ENCODE data around the gene CPED1. TPM values are rescaled to one million over a fixed set of nuclear protein-coding genes. Genes with fewer than 3 reads are reported as not detected.

Gene CPED1
- total RNA-seq, 2 experiments from 2014 or later: not detected

DNA sequence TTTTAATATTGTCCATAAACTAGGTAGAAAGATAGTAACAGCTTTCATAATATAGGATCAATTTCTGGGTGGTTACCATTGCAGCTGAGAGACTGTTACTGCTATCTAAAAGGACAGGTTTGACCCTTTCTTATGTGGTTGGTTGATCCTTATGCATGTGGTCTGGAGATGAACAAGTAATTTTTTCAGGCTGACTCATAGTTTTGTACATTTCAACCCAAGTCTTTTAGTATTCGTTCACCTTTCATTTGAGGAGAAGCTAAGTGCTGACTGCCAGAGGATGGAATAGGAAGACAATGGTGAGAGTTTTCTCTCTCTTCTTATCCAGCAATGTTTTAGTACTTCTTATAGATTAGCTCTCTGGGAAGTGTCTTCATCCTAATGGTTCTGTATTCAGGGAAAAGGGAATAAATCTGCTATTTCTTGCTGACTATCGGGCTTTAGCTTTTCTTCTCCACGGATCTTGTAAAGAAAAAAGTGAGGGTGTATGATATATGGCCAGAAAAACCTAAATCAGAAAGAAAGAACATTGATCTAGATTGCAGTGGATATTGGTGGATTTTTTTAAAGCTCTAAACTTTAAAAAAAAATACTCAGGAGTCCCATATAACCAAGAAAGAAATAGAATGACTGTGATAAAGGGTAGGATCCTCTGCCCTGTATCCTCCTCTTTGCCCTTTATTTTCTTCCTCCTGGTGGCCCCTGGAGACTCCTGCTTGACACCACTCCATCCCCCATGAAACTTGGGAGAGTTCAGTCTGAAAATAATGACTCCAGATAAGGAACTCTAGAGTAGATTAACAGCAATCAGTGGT is 88.0 kb downstream of the CPED1 start:
- Histone ChIP-seq H3K4me3 (ENCODE audit: low read depth, low read length, poor library complexity, severe bottlenecking) (no peak overlapping the region), H3K4me1 (ENCODE audit: insufficient read depth, low read length, poor library complexity, severe bottlenecking) (no peaks in the 10 kb centered on the region), H3K9me2 (ENCODE audit: insufficient read depth, low read length) (no peaks in the 10 kb centered on the region), H3K9me3 (ENCODE audit: low read length) (no peaks in the 10 kb centered on the region), H3K79me2 (ENCODE audit: insufficient read depth, low read depth, low read length) (no peaks in the 10 kb centered on the region), H3K4me2 (ENCODE audit: low read length) (no peak overlapping the region), H2AFZ (ENCODE audit: low read length) (no peak overlapping the region), H4K20me1 (ENCODE audit: insufficient read depth, low read length) (no peaks in the 10 kb centered on the region), H3K36me3 (ENCODE audit: insufficient read depth, low read length) (no peaks in the 10 kb centered on the region), H3K27ac (ENCODE audit: low read depth, low read length, poor library complexity, severe bottlenecking) (no peak overlapping the region)
- CTCF ChIA-PET (ENCODE audit: unreplicated experiment): no interaction called here
- POLR2A ChIA-PET: interaction anchor here (0.6 to 1.4 kb wide), 3 partner anchors 11 to 76 kb away, joined by 3 to 5 read pairs (median 3); no protein-coding TSS in a partner anchor
- BruUV-seq (replicated peaks): no TSS peak
- DNase-seq (ENCODE audit: low spot score): no peak
- TF ChIP-seq EZH2phosphoT487 (IDR thresholded peaks at IDR 0.05; ENCODE audit: borderline replicate concordance, low read depth, low read length): no peak
- TF ChIP-seq, protein P1, sequence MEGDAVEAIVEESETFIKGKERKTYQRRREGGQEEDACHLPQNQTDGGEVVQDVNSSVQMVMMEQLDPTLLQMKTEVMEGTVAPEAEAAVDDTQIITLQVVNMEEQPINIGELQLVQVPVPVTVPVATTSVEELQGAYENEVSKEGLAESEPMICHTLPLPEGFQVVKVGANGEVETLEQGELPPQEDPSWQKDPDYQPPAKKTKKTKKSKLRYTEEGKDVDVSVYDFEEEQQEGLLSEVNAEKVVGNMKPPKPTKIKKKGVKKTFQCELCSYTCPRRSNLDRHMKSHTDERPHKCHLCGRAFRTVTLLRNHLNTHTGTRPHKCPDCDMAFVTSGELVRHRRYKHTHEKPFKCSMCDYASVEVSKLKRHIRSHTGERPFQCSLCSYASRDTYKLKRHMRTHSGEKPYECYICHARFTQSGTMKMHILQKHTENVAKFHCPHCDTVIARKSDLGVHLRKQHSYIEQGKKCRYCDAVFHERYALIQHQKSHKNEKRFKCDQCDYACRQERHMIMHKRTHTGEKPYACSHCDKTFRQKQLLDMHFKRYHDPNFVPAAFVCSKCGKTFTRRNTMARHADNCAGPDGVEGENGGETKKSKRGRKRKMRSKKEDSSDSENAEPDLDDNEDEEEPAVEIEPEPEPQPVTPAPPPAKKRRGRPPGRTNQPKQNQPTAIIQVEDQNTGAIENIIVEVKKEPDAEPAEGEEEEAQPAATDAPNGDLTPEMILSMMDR (conservative IDR thresholded peaks at IDR 0.05; ENCODE audit: low read length): no peak
- intact Hi-C loops (cut with micrococcal nuclease; ENCODE audit: unreplicated experiment): no loop called here

DNA sequence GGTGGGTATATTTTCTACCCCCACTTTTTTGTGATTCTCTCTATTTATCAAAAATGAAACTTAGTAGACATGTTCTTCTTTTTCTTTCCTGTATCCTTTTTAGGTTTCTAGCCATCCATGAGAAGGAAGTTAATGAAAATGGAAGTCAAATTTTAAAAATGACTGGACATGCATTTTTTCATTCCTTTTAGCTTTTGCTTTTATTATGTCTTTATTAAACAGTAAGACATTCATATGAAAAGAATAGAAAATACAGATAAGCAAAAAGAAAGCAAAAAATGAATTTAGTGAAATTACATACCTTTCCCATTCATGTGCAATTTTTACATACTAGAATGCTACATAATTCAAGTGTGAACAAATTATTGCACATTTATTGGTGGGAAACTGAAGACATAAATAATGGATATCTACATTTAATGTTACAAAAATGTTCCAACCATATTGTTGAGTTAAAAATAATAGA is 88.7 kb downstream of the CPED1 start:
- Histone ChIP-seq H3K4me3 (ENCODE audit: low read depth, low read length, poor library complexity, severe bottlenecking) (no peak overlapping the region), H2AFZ (ENCODE audit: low read length) (no peak overlapping the region), H3K9me2 (ENCODE audit: insufficient read depth, low read length) (no peaks in the 10 kb centered on the region), H3K4me2 (ENCODE audit: low read length) (no peak overlapping the region), H3K27ac (ENCODE audit: low read depth, low read length, poor library complexity, severe bottlenecking) (no peak overlapping the region), H3K4me1 (ENCODE audit: insufficient read depth, low read length, poor library complexity, severe bottlenecking) (no peaks in the 10 kb centered on the region), H3K36me3 (ENCODE audit: insufficient read depth, low read length) (no peaks in the 10 kb centered on the region), H3K9me3 (ENCODE audit: low read length) (no peaks in the 10 kb centered on the region), H3K79me2 (ENCODE audit: insufficient read depth, low read depth, low read length) (no peaks in the 10 kb centered on the region), H4K20me1 (ENCODE audit: insufficient read depth, low read length) (no peaks in the 10 kb centered on the region)
- ChIA-PET CTCF (ENCODE audit: unreplicated experiment) (no interaction called here), POLR2A (no interaction called here)
- BruUV-seq (replicated peaks): no TSS peak
- no peak for TF ChIP-seq EZH2phosphoT487 (IDR thresholded peaks at IDR 0.05; ENCODE audit: borderline replicate concordance, low read depth, low read length)
- TF ChIP-seq, protein P1 (conservative IDR thresholded peaks at IDR 0.05; ENCODE audit: low read length): no peak
- DNase-seq (ENCODE audit: low spot score): no peak
- intact Hi-C loops (cut with micrococcal nuclease; ENCODE audit: unreplicated experiment): no loop called here

DNA sequence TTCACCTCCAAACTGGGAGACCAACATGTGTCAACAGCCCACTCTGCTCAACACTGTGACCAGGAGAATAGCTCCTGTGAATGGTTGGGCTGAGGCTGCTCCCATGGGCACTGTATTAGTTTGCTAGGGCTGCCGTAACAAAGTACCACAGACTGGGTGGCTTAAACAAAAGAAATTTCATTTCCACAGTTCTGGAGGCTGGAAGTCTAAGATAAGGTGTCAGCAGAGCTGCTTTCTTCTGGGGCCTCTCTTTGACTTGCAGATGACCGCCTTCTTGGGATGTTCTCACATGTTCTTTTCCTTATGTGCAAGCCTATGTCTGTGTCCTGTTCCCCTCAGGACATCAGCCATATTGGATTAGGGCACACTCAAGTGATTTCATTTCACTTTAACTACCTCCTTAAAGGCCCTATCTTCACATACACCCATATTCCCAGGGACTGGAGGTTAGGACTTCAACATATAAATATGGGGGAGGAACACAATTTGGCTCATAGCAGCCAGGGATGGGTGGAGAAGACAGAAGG is 90.3 kb downstream of the CPED1 start:
- intact Hi-C loops (cut with micrococcal nuclease; ENCODE audit: unreplicated experiment): no loop called here
- Histone ChIP-seq H3K36me3 (ENCODE audit: insufficient read depth, low read length) (no peaks in the 10 kb centered on the region), H3K4me1 (ENCODE audit: insufficient read depth, low read length, poor library complexity, severe bottlenecking) (no peaks in the 10 kb centered on the region), H3K27ac (ENCODE audit: low read depth, low read length, poor library complexity, severe bottlenecking) (no peak overlapping the region), H4K20me1 (ENCODE audit: insufficient read depth, low read length) (no peaks in the 10 kb centered on the region), H3K79me2 (ENCODE audit: insufficient read depth, low read depth, low read length) (no peaks in the 10 kb centered on the region), H2AFZ (ENCODE audit: low read length) (no peak overlapping the region), H3K4me3 (ENCODE audit: low read depth, low read length, poor library complexity, severe bottlenecking) (no peak overlapping the region), H3K4me2 (ENCODE audit: low read length) (no peak overlapping the region), H3K9me2 (ENCODE audit: insufficient read depth, low read length) (no peaks in the 10 kb centered on the region), H3K9me3 (ENCODE audit: low read length) (no peaks in the 10 kb centered on the region)
- ChIA-PET POLR2A (no interaction called here), CTCF (ENCODE audit: unreplicated experiment) (no interaction called here)
- no peak for DNase-seq (ENCODE audit: low spot score)
- BruUV-seq (replicated peaks): no TSS peak
- TF ChIP-seq, protein P1 (conservative IDR thresholded peaks at IDR 0.05; ENCODE audit: low read length): no peak
- no peak for TF ChIP-seq EZH2phosphoT487 (IDR thresholded peaks at IDR 0.05; ENCODE audit: borderline replicate concordance, low read depth, low read length)

All from OCI-LY7 (cell line).